Left hindlimb (tissue), 1 donor: ENCODE results near the gene FAM234A.
"Not testable (repeated sequence)": the region's sequence is repeated elsewhere in the genome, so short reads cannot be mapped to it uniquely, and the experiment has no call there.

ENCODE experiments used
- DNase-seq: peaks from one replicate; pipeline ENCODE4 v3.0.0-alpha.2; 2018

FAM234A gene

GRCh38 chr16:230949-231348 is 3.7 kb upstream of the FAM234A start:
- no peak for DNase-seq

GRCh38 chr16:239948-240277 is 5.3 kb downstream of the FAM234A start:
- no peak for DNase-seq

- DNase-seq, result no peak
These were observed 5.9 kb downstream of the FAM234A start for GRCh38 chr16:240559-240958.

GRCh38 chr16:242281-242680 is 7.7 kb downstream of the FAM234A start:
- DNase-seq, result no peak

- no peak for DNase-seq
These were observed 8.7 kb downstream of the FAM234A start for GRCh38 chr16:243348-243747.

GRCh38 chr16:245105-245504 is 10.5 kb downstream of the FAM234A start:
- no peak for DNase-seq

- DNase-seq, result no peak
These were observed 12.4 kb downstream of the FAM234A start for GRCh38 chr16:247027-247426.

GRCh38 chr16:249431-249830 is 14.8 kb downstream of the FAM234A start:
- no peak for DNase-seq

GRCh38 chr16:252366-253337 is 18.0 kb downstream of the FAM234A start:
- no peak for DNase-seq

GRCh38 chr16:253833-254232 is 19.2 kb downstream of the FAM234A start:
- DNase-seq, result no peak

GRCh38 chr16:254461-254860 is 19.8 kb downstream of the FAM234A start:
- DNase-seq, result no peak

- DNase-seq, result no peak
These were observed 20.6 kb downstream of the FAM234A start for GRCh38 chr16:255183-255582.

GRCh38 chr16:258091-258490 is 23.5 kb downstream of the FAM234A start:
- not testable (repeated sequence) for DNase-seq

GRCh38 chr16:259226-259625 is 24.6 kb downstream of the FAM234A start:
- DNase-seq, result no peak

GRCh38 chr16:259814-260253 is 25.2 kb downstream of the FAM234A start:
- no peak for DNase-seq

GRCh38 chr16:260326-260725 is 25.7 kb downstream of the FAM234A start:
- DNase-seq, result no peak

GRCh38 chr16:261031-261691 is 26.5 kb downstream of the FAM234A start:
- DNase-seq, result no peak

GRCh38 chr16:262121-262745 is 27.6 kb downstream of the FAM234A start:
- no peak for DNase-seq

GRCh38 chr16:263182-263774 is 28.7 kb downstream of the FAM234A start:
- DNase-seq, result no peak

GRCh38 chr16:263944-264343 is 29.3 kb downstream of the FAM234A start:
- DNase-seq, result no peak

GRCh38 chr16:264440-264951 is 29.9 kb downstream of the FAM234A start:
- DNase-seq, result no peak

GRCh38 chr16:265002-265529 is 30.4 kb downstream of the FAM234A start:
- DNase-seq, result no peak

- DNase-seq, result no peak
These were observed 31.1 kb downstream of the FAM234A start for GRCh38 chr16:265711-266110.
